Measurements from ENCODE around the gene HES5.
"Not testable (repeated sequence)": the region's sequence is repeated elsewhere in the genome, so short reads cannot be mapped to it uniquely, and the experiment has no call there.

HES5 gene

DNA sequence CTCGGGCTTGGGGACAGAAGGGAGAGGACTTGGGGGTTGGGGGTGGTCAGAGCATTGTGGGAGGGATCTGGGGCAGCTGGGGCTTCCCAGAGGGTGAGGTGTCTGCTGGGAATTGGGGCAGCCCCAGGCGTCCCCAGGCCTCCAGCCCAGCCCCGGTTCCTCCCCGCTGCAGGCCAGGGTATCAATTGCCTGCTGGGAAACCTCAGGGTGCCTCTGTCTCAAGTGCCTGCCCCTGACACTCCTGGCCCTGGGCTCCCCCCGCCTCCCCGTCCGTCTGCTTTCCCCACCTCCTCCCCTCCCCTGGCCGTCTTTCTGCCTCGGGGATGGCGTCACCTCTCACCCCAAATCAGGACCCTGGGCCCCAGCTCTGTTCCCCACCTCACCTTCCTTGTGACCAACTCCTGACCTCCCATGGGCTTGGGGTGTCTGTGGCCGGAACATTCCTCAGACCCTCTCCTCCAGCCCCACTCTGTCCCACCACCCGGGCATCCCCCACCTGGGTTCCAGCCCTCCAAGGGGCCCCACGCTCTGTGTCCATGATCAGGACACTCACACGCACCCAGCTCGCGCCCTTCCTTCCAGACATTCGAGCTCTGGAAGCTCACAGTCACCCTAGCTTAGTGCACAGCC is 38.2 kb upstream of the HES5 start:
- not testable (repeated sequence) for H3K4me1 ChIP-seq (ENCODE audit: control insufficient read depth, insufficient read depth, low read length); H3K36me3 ChIP-seq (ENCODE audit: control insufficient read depth, insufficient read depth, low read length); H3K27ac ChIP-seq (ENCODE audit: low read length); H3K27me3 ChIP-seq (ENCODE audit: control insufficient read depth, insufficient read depth, low read length); H3K9me3 ChIP-seq (ENCODE audit: control insufficient read depth, insufficient read depth, low read length); H3K4me3 ChIP-seq (ENCODE audit: low read length); DNase-seq (ENCODE audit: low read depth, low spot score)
- WGBS (ENCODE audit: insufficient coverage, insufficient read length) = no CpG with 5 or more reads among the region's 17 CpGs

DNA sequence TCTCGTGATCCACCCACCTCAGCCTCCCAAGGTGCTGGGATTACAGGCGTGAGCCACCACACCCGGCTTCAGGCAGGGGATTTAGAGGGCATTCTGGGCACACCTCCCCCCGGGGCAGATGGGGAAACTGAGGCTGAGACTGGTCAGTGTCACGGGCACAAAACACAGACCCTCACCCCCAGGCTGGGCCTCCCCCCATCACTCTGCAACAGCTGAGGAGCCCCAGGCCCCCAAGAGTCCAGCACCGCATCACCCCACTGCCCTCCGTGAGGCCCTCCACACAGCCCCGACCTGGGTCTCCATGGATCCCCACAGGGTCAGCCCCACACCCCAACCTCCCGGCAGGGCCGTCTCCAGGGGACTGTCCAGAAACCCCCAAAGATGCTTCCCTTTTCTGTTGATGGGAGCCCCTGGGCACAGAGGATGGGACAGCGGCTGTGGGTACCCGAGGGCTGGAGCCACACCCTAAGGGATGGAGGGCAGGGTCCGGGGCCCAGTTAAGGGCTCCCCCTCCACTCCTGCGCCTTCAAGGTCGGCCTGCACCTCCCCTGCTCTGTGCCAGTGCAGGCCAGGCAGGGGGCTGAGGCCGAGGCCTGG is 37.1 kb upstream of the HES5 start:
- WGBS (ENCODE audit: insufficient coverage, insufficient read length) = no CpG with 5 or more reads among the region's 16 CpGs
- no peaks in the 10 kb centered on the region for H3K36me3 ChIP-seq (ENCODE audit: control insufficient read depth, insufficient read depth, low read length)
- no peak for DNase-seq (ENCODE audit: low read depth, low spot score)
- no peaks in the 10 kb centered on the region for H3K27me3 ChIP-seq (ENCODE audit: control insufficient read depth, insufficient read depth, low read length)
- no peaks in the 10 kb centered on the region for H3K4me1 ChIP-seq (ENCODE audit: control insufficient read depth, insufficient read depth, low read length)
- H3K27ac ChIP-seq (ENCODE audit: low read length) = no peak overlapping the region
- no peak overlapping the region for H3K4me3 ChIP-seq (ENCODE audit: low read length)
- no peaks in the 10 kb centered on the region for H3K9me3 ChIP-seq (ENCODE audit: control insufficient read depth, insufficient read depth, low read length)

DNA sequence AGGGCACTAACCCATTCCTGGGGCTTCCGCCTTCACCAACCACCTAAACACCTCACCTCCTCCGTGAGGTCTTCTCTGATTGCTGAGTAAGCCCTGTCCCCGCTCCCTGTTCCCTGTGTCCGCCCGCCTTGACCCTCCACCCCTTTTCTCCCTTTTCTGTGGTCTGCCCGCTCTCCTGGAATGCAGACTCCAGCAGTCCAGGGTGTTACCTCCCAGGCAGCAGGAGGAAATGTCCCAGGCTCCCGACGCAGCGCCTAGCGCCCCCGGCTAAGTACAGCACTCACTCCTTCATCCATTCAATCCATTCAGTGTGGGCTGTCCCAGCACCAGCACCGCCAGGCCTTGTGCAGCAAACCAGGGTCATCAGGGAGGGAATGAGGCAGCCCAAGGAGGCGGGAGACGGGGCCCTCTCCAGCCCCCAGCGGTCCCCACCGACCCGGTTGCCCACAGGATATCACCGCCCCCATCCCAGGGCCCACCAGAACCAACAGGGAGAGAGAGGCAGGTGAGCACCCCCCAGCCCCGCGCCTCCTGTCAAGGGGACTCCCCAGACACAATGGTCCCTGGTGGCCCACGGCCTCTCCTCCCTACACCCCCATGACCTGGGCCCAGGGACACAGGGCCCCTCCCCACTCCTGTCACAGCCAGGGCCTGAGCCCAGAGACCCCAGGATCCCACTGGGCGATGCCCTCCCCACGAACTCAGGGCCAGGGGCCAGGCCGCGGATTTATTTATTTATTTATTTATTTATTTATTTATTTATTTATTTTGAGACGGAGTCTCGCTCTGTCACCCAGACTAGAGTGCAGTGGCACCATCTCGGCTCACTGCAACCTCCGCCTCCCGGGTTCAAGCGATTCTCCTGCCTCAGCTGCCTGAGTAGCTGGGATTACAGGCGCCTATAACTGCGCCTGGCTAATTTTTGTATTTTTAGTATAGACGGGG is 36.3 kb upstream of the HES5 start:
- no peaks in the 10 kb centered on the region for H3K4me1 ChIP-seq (ENCODE audit: control insufficient read depth, insufficient read depth, low read length)
- DNase-seq (ENCODE audit: low read depth, low spot score) = no peak
- H3K36me3 ChIP-seq (ENCODE audit: control insufficient read depth, insufficient read depth, low read length) = no peaks in the 10 kb centered on the region
- WGBS (ENCODE audit: insufficient coverage, insufficient read length) = no CpG with 5 or more reads among the region's 34 CpGs
- no peaks in the 10 kb centered on the region for H3K27me3 ChIP-seq (ENCODE audit: control insufficient read depth, insufficient read depth, low read length)
- H3K27ac ChIP-seq (ENCODE audit: low read length) = no peak overlapping the region
- H3K9me3 ChIP-seq (ENCODE audit: control insufficient read depth, insufficient read depth, low read length) = no peaks in the 10 kb centered on the region
- no peak overlapping the region for H3K4me3 ChIP-seq (ENCODE audit: low read length)

DNA sequence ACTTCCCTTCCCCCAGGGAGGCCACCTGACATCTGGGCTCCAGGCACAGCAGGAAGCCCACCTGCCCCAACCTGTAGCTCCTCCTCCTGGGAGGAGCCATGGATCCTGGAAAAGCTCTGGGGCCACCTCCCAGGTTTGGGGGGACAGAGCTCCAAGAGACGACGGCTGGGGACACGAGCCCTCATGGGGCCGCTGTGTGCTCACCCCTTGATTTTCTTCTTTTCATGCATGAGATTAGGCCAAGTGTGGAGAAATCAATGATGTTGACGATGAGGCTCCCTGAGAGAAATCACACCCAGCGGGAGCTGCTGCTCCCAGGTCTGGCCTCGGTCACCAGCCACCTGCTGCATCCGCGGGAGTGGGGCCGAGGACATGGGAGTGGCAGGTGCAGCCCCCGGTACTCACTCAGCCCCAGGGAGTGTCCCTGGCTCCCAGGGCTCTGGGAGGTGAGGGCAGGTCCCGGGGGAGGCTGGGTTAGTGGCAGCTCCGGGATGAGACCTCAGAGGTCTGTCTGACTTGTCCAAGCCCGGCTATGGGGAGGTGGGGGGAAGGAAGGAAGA is 34.8 kb upstream of the HES5 start:
- WGBS (ENCODE audit: insufficient coverage, insufficient read length) = no CpG with 5 or more reads among the region's 14 CpGs
- Histone ChIP-seq H3K9me3 (ENCODE audit: control insufficient read depth, insufficient read depth, low read length) (no peaks in the 10 kb centered on the region), H3K27ac (ENCODE audit: low read length) (no peak overlapping the region), H3K36me3 (ENCODE audit: control insufficient read depth, insufficient read depth, low read length) (no peaks in the 10 kb centered on the region; the same call in 1 of the 2 replicates), H3K4me1 (ENCODE audit: control insufficient read depth, insufficient read depth, low read length) (no peaks in the 10 kb centered on the region), H3K27me3 (ENCODE audit: control insufficient read depth, insufficient read depth, low read length) (no peaks in the 10 kb centered on the region), H3K4me3 (ENCODE audit: low read length) (no peak overlapping the region)
- no peak for DNase-seq (ENCODE audit: low read depth, low spot score)

DNA sequence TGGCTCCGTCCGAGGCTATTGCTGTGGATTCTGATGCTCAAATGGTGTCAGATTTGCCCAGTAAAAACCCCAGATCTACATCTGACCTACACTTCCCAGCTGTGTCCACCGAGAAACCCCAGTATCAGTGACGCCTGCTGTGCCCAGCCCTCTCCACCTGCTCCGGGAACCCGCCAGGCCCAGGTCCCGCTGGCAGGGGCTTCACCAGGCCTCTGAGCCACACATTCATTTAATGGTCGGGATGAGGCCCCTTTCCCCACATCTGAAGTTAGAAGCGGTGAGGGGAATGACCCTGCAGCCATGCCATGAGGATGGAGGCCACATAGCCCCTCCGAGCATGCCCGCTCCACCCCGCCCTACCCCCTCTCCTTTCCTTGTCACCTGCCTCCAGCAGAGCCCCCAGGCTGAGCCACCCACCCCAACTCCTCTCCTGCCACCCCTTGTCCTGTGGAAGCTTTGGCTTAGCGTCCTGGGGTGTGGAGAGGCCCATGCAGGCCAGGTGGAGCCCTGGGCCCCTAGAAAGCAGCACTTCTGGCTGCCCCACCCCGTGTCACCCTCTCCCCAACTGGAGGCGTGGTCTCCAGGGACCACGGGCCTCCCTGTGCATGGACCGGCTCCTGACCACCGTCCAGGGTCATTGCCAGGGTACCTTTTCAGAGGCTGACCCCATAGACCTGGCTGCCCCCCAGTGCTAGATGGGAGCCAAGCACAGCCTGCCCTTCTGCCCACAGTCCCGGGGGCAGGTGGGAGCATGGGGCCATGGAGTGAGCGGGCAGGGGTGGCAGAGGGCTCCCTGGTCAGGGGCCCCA is 34.1 kb upstream of the HES5 start:
- no CpG with 5 or more reads among the region's 20 CpGs for WGBS (ENCODE audit: insufficient coverage, insufficient read length)
- H3K4me3 ChIP-seq (ENCODE audit: low read length) = no peak overlapping the region
- DNase-seq (ENCODE audit: low read depth, low spot score) = no peak

DNA sequence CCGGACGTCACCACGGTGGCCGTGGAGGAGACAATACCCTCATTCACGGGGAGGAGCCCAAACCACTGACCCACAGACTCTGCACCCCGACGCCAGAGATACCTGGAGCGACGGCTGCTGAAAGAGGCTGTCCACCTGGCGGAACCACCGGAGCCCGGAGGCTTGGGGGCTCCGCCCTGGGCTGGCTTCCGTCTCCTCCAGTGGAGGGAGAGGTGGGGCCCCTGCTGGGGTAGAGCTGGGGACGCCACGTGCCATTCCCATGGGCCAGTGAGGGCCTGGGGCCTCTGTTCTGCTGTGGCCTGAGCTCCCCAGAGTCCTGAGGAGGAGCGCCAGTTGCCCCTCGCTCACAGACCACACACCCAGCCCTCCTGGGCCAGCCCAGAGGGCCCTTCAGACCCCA is 33.1 kb upstream of the HES5 start:
- no CpG with 5 or more reads among the region's 18 CpGs for WGBS (ENCODE audit: insufficient coverage, insufficient read length)
- Histone ChIP-seq H3K27me3 (ENCODE audit: control insufficient read depth, insufficient read depth, low read length) (no peaks in the 10 kb centered on the region), H3K4me3 (ENCODE audit: low read length) (no peak overlapping the region), H3K27ac (ENCODE audit: low read length) (no peak overlapping the region), H3K36me3 (ENCODE audit: control insufficient read depth, insufficient read depth, low read length) (no peaks in the 10 kb centered on the region; the same call in 1 of the 2 replicates), H3K9me3 (ENCODE audit: control insufficient read depth, insufficient read depth, low read length) (no peaks in the 10 kb centered on the region), H3K4me1 (ENCODE audit: control insufficient read depth, insufficient read depth, low read length) (no peaks in the 10 kb centered on the region; the same call in 1 of the 2 replicates)
- DNase-seq (ENCODE audit: low read depth, low spot score) = no peak

More for the DNA sequence above, 34.1 kb upstream of the HES5 start:
- Histone ChIP-seq H3K4me1 (ENCODE audit: control insufficient read depth, insufficient read depth, low read length) (no peaks in the 10 kb centered on the region), H3K27ac (ENCODE audit: low read length) (no peak overlapping the region), H3K9me3 (ENCODE audit: control insufficient read depth, insufficient read depth, low read length) (no peaks in the 10 kb centered on the region), H3K27me3 (ENCODE audit: control insufficient read depth, insufficient read depth, low read length) (no peaks in the 10 kb centered on the region), H3K36me3 (ENCODE audit: control insufficient read depth, insufficient read depth, low read length) (no peaks in the 10 kb centered on the region; the same call in 1 of the 2 replicates)

DNA sequence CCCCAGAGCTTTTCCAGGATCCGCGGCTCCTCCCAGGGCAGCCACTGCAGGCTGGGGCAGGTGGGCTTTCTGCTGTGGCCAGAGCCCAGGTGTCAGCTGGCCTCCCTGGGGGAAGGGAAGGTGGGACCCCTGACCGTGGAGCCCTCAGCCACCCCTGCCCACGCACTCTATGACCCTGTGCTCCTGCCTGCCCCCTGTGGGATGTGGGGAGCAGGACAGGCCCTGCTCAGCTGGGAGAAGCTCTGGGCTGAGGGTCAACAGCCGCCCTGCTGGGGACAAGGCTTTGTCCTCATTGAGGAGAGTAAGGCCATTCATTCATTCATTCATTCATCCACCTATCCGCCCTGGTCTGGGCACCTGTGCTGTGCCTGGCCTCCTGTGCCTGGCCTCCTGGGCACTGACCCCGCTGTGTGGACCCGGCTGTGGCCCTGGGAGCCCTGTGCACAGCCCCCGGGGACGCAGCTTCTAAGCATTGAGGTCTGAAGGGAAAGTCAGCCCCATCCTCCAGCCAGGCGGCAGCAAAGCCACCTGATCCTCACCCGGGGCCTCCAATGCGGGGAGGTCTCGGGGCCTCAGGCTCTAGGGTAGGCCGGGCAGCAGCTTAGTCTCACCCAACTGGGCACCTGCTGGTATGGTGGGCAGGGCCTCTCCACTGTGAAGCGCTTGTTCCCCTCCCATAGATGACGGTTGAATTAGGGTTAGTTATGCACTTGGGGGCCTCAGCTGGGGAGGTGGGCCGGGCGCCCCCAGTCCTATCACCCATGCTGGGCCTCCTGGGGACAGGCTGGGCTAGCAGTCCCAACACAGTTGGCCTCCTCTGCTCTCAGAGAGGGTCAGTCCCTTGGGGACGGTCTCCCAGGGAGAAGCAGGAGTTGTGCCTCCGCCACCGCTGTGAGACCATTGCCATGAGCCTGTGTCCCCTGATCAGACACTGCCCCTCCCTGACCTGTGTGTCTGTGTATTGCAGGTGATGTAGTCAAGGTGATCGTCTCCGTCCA is 32.1 kb upstream of the HES5 start:
- H3K27me3 ChIP-seq (ENCODE audit: control insufficient read depth, insufficient read depth, low read length) = no peaks in the 10 kb centered on the region
- no CpG with 5 or more reads among the region's 24 CpGs for WGBS (ENCODE audit: insufficient coverage, insufficient read length)
- H3K4me3 ChIP-seq (ENCODE audit: low read length) = no peak overlapping the region
- H3K9me3 ChIP-seq (ENCODE audit: control insufficient read depth, insufficient read depth, low read length) = no peaks in the 10 kb centered on the region
- H3K4me1 ChIP-seq (ENCODE audit: control insufficient read depth, insufficient read depth, low read length) = no peaks in the 10 kb centered on the region; the same call in 1 of the 2 replicates
- H3K27ac ChIP-seq (ENCODE audit: low read length) = no peak overlapping the region
- H3K36me3 ChIP-seq (ENCODE audit: control insufficient read depth, insufficient read depth, low read length) = no peaks in the 10 kb centered on the region; the same call in 1 of the 2 replicates
- no peak for DNase-seq (ENCODE audit: low read depth, low spot score)

DNA sequence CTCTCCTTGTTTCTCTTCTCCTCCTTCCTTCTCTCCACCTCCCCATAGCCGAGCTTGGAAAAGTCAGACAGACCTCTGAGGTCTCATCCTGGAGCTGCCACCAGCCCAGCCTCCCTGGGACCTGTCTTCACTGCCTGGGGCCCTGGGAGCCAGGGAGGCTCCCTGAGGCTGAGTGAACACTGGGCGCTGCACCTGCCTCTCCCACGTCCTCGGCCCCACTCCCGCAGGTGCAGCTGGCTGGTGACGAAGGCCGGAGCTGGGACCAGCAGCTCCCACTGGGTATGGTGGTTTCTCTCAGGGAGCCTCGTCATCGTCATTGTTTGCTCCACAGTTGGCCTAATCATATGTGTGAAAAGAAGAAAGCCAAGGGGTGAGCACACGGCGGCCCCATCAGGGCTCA is 31.4 kb upstream of the HES5 start:
- WGBS (ENCODE audit: insufficient coverage, insufficient read length) = no CpG with 5 or more reads among the region's 11 CpGs
- Histone ChIP-seq H3K27me3 (ENCODE audit: control insufficient read depth, insufficient read depth, low read length) (no peaks in the 10 kb centered on the region), H3K27ac (ENCODE audit: low read length) (no peak overlapping the region), H3K4me3 (ENCODE audit: low read length) (no peak overlapping the region), H3K9me3 (ENCODE audit: control insufficient read depth, insufficient read depth, low read length) (no peaks in the 10 kb centered on the region), H3K4me1 (ENCODE audit: control insufficient read depth, insufficient read depth, low read length) (no peaks in the 10 kb centered on the region; the same call in 1 of the 2 replicates), H3K36me3 (ENCODE audit: control insufficient read depth, insufficient read depth, low read length) (no peaks in the 10 kb centered on the region; the same call in 1 of the 2 replicates)
- DNase-seq (ENCODE audit: low read depth, low spot score) = no peak

Measured in iPS DF 6.9 (cell line).